Stomach (tissue), 9 donors: ENCODE measurements around the gene KBTBD12. TPM values are rescaled to one million over a fixed set of nuclear protein-coding genes. Genes with fewer than 3 reads are reported as not detected.
"Not testable (repeated sequence)": the region's sequence is repeated elsewhere in the genome, so short reads cannot be mapped to it uniquely, and the experiment has no call there.

ENCODE experiments used
- DNase-seq, 2 donors: peaks; one replicate each; pipeline versions ENCODE4 v3.0.0 to v3.0.0-alpha.2; 2013 to 2019
- H3K27ac ChIP-seq, 5 donors: fragments of 200-600 bp in 4 of 5; sonication (generic) in 4 of 5; one replicate each; pipeline ENCODE4 v1.5.1; 2013 to 2019; ENCODE audit warnings: mild to moderate bottlenecking in 1 of 5, moderate library complexity in 1 of 5
- H3K27me3 ChIP-seq, 3 donors: fragments of 200-600 bp; sonication (generic); one replicate each; pipeline ENCODE4 v1.5.1; 2017 to 2019; ENCODE audit warnings: mixed run types in 1 of 3
- H3K36me3 ChIP-seq, 4 donors: fragments of 200-600 bp; sonication (generic); 1 replicate in 3 of 4; 2 replicates in 1 of 4; pipeline ENCODE4 v1.5.1; 2016 to 2019
- H3K4me1 ChIP-seq, 4 donors: fragments of 200-600 bp; sonication (generic); one replicate each; pipeline ENCODE4 v1.5.1; 2016 to 2019
- H3K4me3 ChIP-seq, 4 donors: fragments of 200-600 bp; sonication (generic) in 3 of 4; one replicate each; pipeline ENCODE4 v1.5.1; 2016 to 2019; ENCODE audit warnings: mild to moderate bottlenecking in 1 of 4
- H3K9me3 ChIP-seq, 4 donors: fragments of 200-600 bp; sonication (generic); one replicate each; pipeline ENCODE4 v1.5.1; 2016 to 2019
- CTCF ChIP-seq, 7 experiments: fragments of 450-650 bp in 4 of 7; fragments of 200-600 bp in 3 of 7; sonication (generic) in 3 of 7; IDR thresholded peaks; one replicate each; pipeline ENCODE4 v1.5.1; 2016 to 2019; ENCODE audit warnings: antibody characterized with exemption in 7 of 7, control low read depth in 2 of 7, mild to moderate bottlenecking in 1 of 7
- EP300 ChIP-seq: sonication (generic); formaldehyde crosslinking; IDR thresholded peaks from one replicate; pipeline ENCODE4 v1.6.1; 2017; ENCODE audit warnings: antibody characterized with exemption
- POLR2A ChIP-seq, 4 donors: fragments of 450-650 bp; IDR thresholded peaks; one replicate each; pipeline ENCODE4 v1.6.1; 2016; ENCODE audit warnings: antibody characterized with exemption in 4 of 4, control low read depth in 2 of 4, mild to moderate bottlenecking in 1 of 4, moderate library complexity in 1 of 4
- POLR2AphosphoS5 ChIP-seq, 3 donors: sonication (generic); formaldehyde crosslinking; IDR thresholded peaks; one replicate each; pipeline ENCODE4 v1.6.1; 2016; ENCODE audit warnings: antibody characterized with exemption in 3 of 3
- WGBS, 5 donors: extraction: QIAGEN DNeasy Blood & Tissue Kit in 3 of 5; methylation state at CpG; one replicate each; pipeline versions ENCODE4 v1.1.5 to v1.1.7; 2013 to 2018; 5-methylcytosine and 5-hydroxymethylcytosine counted together
- intact Hi-C: fragments of 100-400 bp; cut with DNase I; formaldehyde crosslinking; loops from one replicate; pipeline ENCODE4 v1.15.1; 2023; ENCODE audit warnings: low total_unique reads
- polyA plus RNA-seq, 3 donors: library from polyadenylated mRNA; stranded (reverse); fragments of 200-250 nt; gene quantifications; one replicate each; pipeline ENCODE4 v1.2.3, GENCODE V29; 2013
- total RNA-seq, 5 donors: library from RNA; depleted of rRNA; stranded (reverse); fragments of >200 nt; gene quantifications; one replicate each; pipeline versions ENCODE4 v1.1.0 to v1.2.3, GENCODE V29; 2014 to 2016
- donor health status: healthy with polysubstance abuse.
- donor health status: Bipolar disorder and iron deficiency.
- donor health status: healthy.

The KBTBD12 gene
- total and polyA plus RNA-seq, 8 donors: 0.46 to 10.3 (median 1.6) TPM

- TF ChIP-seq POLR2A (IDR thresholded peaks at IDR 0.05) (no peak), CTCF (IDR thresholded peaks at IDR 0.05) (no peak), POLR2AphosphoS5 (IDR thresholded peaks at IDR 0.05) (no peak), EP300 (no peak)
- 67 to 81% (median 77%) methylated on average over 3 of the region's 3 CpGs for WGBS, 5 donors
Measured at GRCh38 chr3:127905556-127905955, 9.5 kb upstream of the KBTBD12 start.

GRCh38 chr3:127906653-127907052 lies 8.4 kb upstream of the KBTBD12 start:
- H3K27ac ChIP-seq, H3K4me3 ChIP-seq, intact Hi-C loops, DNase-seq, H3K27me3 ChIP-seq, H3K9me3 ChIP-seq, H3K36me3 ChIP-seq: not testable (repeated sequence)
- H3K4me1 ChIP-seq: peaks cover 8 to 10% (median 10%) of the 10 kb centered on the region in 4 donors
- WGBS, 5 donors: 92 to 98% (median 93%) methylated on average over 3 of the region's 3 CpGs

More at GRCh38 chr3:127905556-127905955, 9.5 kb upstream of the KBTBD12 start:
- intact Hi-C loops: no loop called here
- H3K27ac ChIP-seq: no peak overlapping the region
- H3K27me3 ChIP-seq: no peaks in the 10 kb centered on the region
- H3K36me3 ChIP-seq: no peaks in the 10 kb centered on the region
- no peaks in the 10 kb centered on the region for H3K9me3 ChIP-seq
- H3K4me3 ChIP-seq: no peak overlapping the region
- no peak for DNase-seq
- no peaks in the 10 kb centered on the region for H3K4me1 ChIP-seq

GRCh38 chr3:127908202-127908601 lies 6.8 kb upstream of the KBTBD12 start:
- Histone ChIP-seq H3K4me3 (no peak overlapping the region), H3K36me3 (no peaks in the 10 kb centered on the region), H3K27ac (no peak overlapping the region), H3K4me1 (peaks cover 13 to 20% (median 17%) of the 10 kb centered on the region in 4 donors), H3K9me3 (no peaks in the 10 kb centered on the region), H3K27me3 (no peaks in the 10 kb centered on the region)
- no peak for DNase-seq
- intact Hi-C loops: no loop called here
- TF ChIP-seq POLR2A (IDR thresholded peaks at IDR 0.05) (no peak), CTCF (IDR thresholded peaks at IDR 0.05) (no peak), POLR2AphosphoS5 (IDR thresholded peaks at IDR 0.05) (no peak), EP300 (no peak)
- whole genome bisulfite sequencing, 5 donors: 78 to 90% (median 82%) methylated on average over 4 of the region's 4 CpGs

- H3K4me1 ChIP-seq: peaks cover 13 to 20% (median 17%) of the 10 kb centered on the region in 4 donors
- no peaks in the 10 kb centered on the region for H3K9me3 ChIP-seq
- no peak for TF ChIP-seq POLR2AphosphoS5 (IDR thresholded peaks at IDR 0.05)
- TF ChIP-seq CTCF (IDR thresholded peaks at IDR 0.05): no peak
- TF ChIP-seq POLR2A (IDR thresholded peaks at IDR 0.05): no peak
- TF ChIP-seq EP300: no peak
- 60 to 100% (median 87%) methylated on average over 1 of the region's 1 CpG for WGBS, 5 donors
- no peaks in the 10 kb centered on the region for H3K36me3 ChIP-seq
- no peak overlapping the region for H3K27ac ChIP-seq
- H3K27me3 ChIP-seq: no peaks in the 10 kb centered on the region
- intact Hi-C loops: no loop called here
- no peak for DNase-seq
- H3K4me3 ChIP-seq: no peak overlapping the region
Measured at GRCh38 chr3:127908951-127909350, 6.1 kb upstream of the KBTBD12 start.

GRCh38 chr3:127909646-127910045 lies 5.4 kb upstream of the KBTBD12 start:
- Histone ChIP-seq H3K4me1 (peaks cover 13 to 26% (median 18%) of the 10 kb centered on the region in 4 donors), H3K36me3 (no peaks in the 10 kb centered on the region), H3K27ac (no peak overlapping the region), H3K9me3 (no peaks in the 10 kb centered on the region), H3K4me3 (no peak overlapping the region), H3K27me3 (no peaks in the 10 kb centered on the region)
- intact Hi-C loops: no loop called here
- no peak for DNase-seq
- TF ChIP-seq POLR2AphosphoS5 (IDR thresholded peaks at IDR 0.05) (no peak), CTCF (IDR thresholded peaks at IDR 0.05) (no peak), EP300 (no peak), POLR2A (IDR thresholded peaks at IDR 0.05) (no peak)
- WGBS, 5 donors: 80 to 90% (median 83%) methylated on average over 4 of the region's 4 CpGs
